ENCODE measurements around the gene RDH8. TPM values are rescaled to one million over a fixed set of nuclear protein-coding genes. Genes with fewer than 3 reads are reported as not detected.

The RDH8 gene
- total RNA-seq, 1 experiment from 2014 or later = not detected

- H3K27me3 ChIP-seq (ENCODE audit: low read length) = peaks cover 57% of the 10 kb centered on the region
- H3K9ac ChIP-seq (ENCODE audit: low read length) = no peak overlapping the region
- DNase-seq (no peak), ATAC-seq (no peak)
- no peak for TF ChIP-seq EZH2 (IDR thresholded peaks at IDR 0.05; ENCODE audit: low read length, unreplicated experiment)
- TF ChIP-seq, protein P1, sequence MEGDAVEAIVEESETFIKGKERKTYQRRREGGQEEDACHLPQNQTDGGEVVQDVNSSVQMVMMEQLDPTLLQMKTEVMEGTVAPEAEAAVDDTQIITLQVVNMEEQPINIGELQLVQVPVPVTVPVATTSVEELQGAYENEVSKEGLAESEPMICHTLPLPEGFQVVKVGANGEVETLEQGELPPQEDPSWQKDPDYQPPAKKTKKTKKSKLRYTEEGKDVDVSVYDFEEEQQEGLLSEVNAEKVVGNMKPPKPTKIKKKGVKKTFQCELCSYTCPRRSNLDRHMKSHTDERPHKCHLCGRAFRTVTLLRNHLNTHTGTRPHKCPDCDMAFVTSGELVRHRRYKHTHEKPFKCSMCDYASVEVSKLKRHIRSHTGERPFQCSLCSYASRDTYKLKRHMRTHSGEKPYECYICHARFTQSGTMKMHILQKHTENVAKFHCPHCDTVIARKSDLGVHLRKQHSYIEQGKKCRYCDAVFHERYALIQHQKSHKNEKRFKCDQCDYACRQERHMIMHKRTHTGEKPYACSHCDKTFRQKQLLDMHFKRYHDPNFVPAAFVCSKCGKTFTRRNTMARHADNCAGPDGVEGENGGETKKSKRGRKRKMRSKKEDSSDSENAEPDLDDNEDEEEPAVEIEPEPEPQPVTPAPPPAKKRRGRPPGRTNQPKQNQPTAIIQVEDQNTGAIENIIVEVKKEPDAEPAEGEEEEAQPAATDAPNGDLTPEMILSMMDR (conservative IDR thresholded peaks at IDR 0.05; ENCODE audit: low read depth, low read length) = no peak
- no peak for TF ChIP-seq EZH2phosphoT487 (IDR thresholded peaks at IDR 0.05; ENCODE audit: borderline replicate concordance, low read length)
- H3K36me3 ChIP-seq (ENCODE audit: low read depth, low read length) = no peaks in the 10 kb centered on the region
- no peaks in the 10 kb centered on the region for H3K79me2 ChIP-seq (ENCODE audit: low read length)
- intact Hi-C loops (cut with micrococcal nuclease) = no loop called here
- H3K4me1 ChIP-seq (ENCODE audit: insufficient read depth, low read length) = no peaks in the 10 kb centered on the region
- H2AFZ ChIP-seq (ENCODE audit: low read length) = no peak overlapping the region
- POLR2A ChIA-PET (ENCODE audit: unreplicated experiment) = no interaction called here
- CTCF ChIA-PET = interaction anchor here (0.5 kb wide), 1 partner anchor 105 kb away, joined by 6 read pairs; no protein-coding TSS in a partner anchor
- no peak overlapping the region for H3K4me3 ChIP-seq (ENCODE audit: low read length)
- no peaks in the 10 kb centered on the region for H3K9me2 ChIP-seq (replicated peaks; ENCODE audit: low read length)
- BruUV-seq (replicated peaks) = no TSS peak
- no peaks in the 10 kb centered on the region for H3F3A ChIP-seq (ENCODE audit: low read length, unreplicated experiment)
- H3K4me2 ChIP-seq (ENCODE audit: low read length) = no peak overlapping the region
- H3K27ac ChIP-seq (ENCODE audit: low read length) = no peak overlapping the region
- no peaks in the 10 kb centered on the region for H4K20me1 ChIP-seq (ENCODE audit: low read length)
- no peaks in the 10 kb centered on the region for H3K9me3 ChIP-seq (ENCODE audit: low read length)
Observed at GRCh38 chr19:10033614-10034013, 20.3 kb downstream of the RDH8 start.

- ChIA-PET CTCF (no interaction called here), POLR2A (ENCODE audit: unreplicated experiment) (no interaction called here)
- H3K36me3 ChIP-seq (ENCODE audit: low read depth, low read length) = no peaks in the 10 kb centered on the region
- H3K4me2 ChIP-seq (ENCODE audit: low read length) = no peak overlapping the region
- no peak overlapping the region for H2AFZ ChIP-seq (ENCODE audit: low read length)
- intact Hi-C loops (cut with micrococcal nuclease) = no loop called here
- no peak overlapping the region for H3K4me3 ChIP-seq (ENCODE audit: low read length)
- H4K20me1 ChIP-seq (ENCODE audit: low read length) = no peaks in the 10 kb centered on the region
- no TSS peak for BruUV-seq (replicated peaks)
- 0 out of 2 replicates have a peak, but pooled peaks cover 8% of the 10 kb centered on the region for H3K9me3 ChIP-seq (ENCODE audit: low read length)
- no peaks in the 10 kb centered on the region for H3K9me2 ChIP-seq (replicated peaks; ENCODE audit: low read length)
- peaks cover 40% of the 10 kb centered on the region for H3K27me3 ChIP-seq (ENCODE audit: low read length)
- no peak for DNase-seq
- no peaks in the 10 kb centered on the region for H3F3A ChIP-seq (ENCODE audit: low read length, unreplicated experiment)
- no peak overlapping the region for H3K9ac ChIP-seq (ENCODE audit: low read length)
- ATAC-seq = no peak; the same call in 1 of the 2 replicates
- H3K79me2 ChIP-seq (ENCODE audit: low read length) = no peaks in the 10 kb centered on the region
- TF ChIP-seq, protein P1 (conservative IDR thresholded peaks at IDR 0.05; ENCODE audit: low read depth, low read length) = no peak
- TF ChIP-seq EZH2 (IDR thresholded peaks at IDR 0.05; ENCODE audit: low read length, unreplicated experiment) = no peak
- TF ChIP-seq EZH2phosphoT487 (IDR thresholded peaks at IDR 0.05; ENCODE audit: borderline replicate concordance, low read length) = no peak
- no peaks in the 10 kb centered on the region for H3K4me1 ChIP-seq (ENCODE audit: insufficient read depth, low read length)
- H3K27ac ChIP-seq (ENCODE audit: low read length) = no peak overlapping the region
Observed at GRCh38 chr19:10036601-10037071, 23.4 kb downstream of the RDH8 start.

DNA sequence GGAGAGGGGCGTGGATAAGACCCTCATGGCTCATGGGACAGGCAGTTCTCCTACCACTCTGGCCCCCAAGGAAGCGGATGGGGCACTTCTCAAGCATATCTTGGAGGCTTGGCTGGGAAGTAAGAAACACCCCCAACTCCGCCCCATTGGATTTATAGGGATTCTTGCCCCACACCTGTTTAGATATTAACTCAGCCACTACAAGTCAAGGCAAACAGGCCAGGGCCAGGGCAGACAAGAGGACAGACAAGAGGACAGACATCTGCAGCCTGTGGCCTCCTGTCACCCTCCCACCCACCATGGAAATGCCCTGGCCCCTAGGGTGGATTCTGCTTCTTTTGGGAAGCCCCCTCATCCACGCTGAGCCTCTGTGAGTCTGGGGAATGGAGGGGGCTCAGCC, 24.1 kb downstream of the RDH8 start:
- TF ChIP-seq, protein P1 (conservative IDR thresholded peaks at IDR 0.05; ENCODE audit: low read depth, low read length) = no peak
- TF ChIP-seq EZH2 (IDR thresholded peaks at IDR 0.05; ENCODE audit: low read length, unreplicated experiment) = no peak
- TF ChIP-seq EZH2phosphoT487 (IDR thresholded peaks at IDR 0.05; ENCODE audit: borderline replicate concordance, low read length) = no peak
- H3K27me3 ChIP-seq (ENCODE audit: low read length) = peaks cover 35% of the 10 kb centered on the region
- no TSS peak for BruUV-seq (replicated peaks)
- no peak overlapping the region for H2AFZ ChIP-seq (ENCODE audit: low read length)
- peaks cover 16% of the 10 kb centered on the region for H3K9me3 ChIP-seq (ENCODE audit: low read length)
- no peaks in the 10 kb centered on the region for H3K9me2 ChIP-seq (replicated peaks; ENCODE audit: low read length)
- DNase-seq (no peak), ATAC-seq (no peak)
- H3K27ac ChIP-seq (ENCODE audit: low read length) = no peak overlapping the region
- CTCF ChIA-PET = no interaction called here
- no peak overlapping the region for H3K9ac ChIP-seq (ENCODE audit: low read length)
- H3K4me2 ChIP-seq (ENCODE audit: low read length) = no peak overlapping the region
- no peaks in the 10 kb centered on the region for H4K20me1 ChIP-seq (ENCODE audit: low read length)
- POLR2A ChIA-PET (ENCODE audit: unreplicated experiment) = no interaction called here
- H3K36me3 ChIP-seq (ENCODE audit: low read depth, low read length) = no peaks in the 10 kb centered on the region
- no peaks in the 10 kb centered on the region for H3K4me1 ChIP-seq (ENCODE audit: insufficient read depth, low read length)
- H3K79me2 ChIP-seq (ENCODE audit: low read length) = no peaks in the 10 kb centered on the region
- no peaks in the 10 kb centered on the region for H3F3A ChIP-seq (ENCODE audit: low read length, unreplicated experiment)
- intact Hi-C loops (cut with micrococcal nuclease) = no loop called here
- no peak overlapping the region for H3K4me3 ChIP-seq (ENCODE audit: low read length)

Measured in PC-3 (cell line).